GM12864 (cell line): ENCODE results near the gene WDR45.

Source experiments
- DNase-seq: peaks from one replicate; pipeline ENCODE4 v3.0.0-alpha.2; 2011; ENCODE audit warnings: low read depth
- H3K4me3 ChIP-seq: 2 replicates; pipeline ENCODE4 v1.5.1; 2011; ENCODE audit warnings: mild to moderate bottlenecking, low read depth, low read length, control low read depth
- TF ChIP-seq, protein P1 (sequence below): IDR thresholded peaks from 2 replicates; pipeline ENCODE4 v1.5.1; 2011; ENCODE audit warnings: low read depth, mild to moderate bottlenecking, moderate library complexity, low read length, control low read depth, inconsistent platforms; ENCODE audit errors: missing control alignments

Gene WDR45

DNA sequence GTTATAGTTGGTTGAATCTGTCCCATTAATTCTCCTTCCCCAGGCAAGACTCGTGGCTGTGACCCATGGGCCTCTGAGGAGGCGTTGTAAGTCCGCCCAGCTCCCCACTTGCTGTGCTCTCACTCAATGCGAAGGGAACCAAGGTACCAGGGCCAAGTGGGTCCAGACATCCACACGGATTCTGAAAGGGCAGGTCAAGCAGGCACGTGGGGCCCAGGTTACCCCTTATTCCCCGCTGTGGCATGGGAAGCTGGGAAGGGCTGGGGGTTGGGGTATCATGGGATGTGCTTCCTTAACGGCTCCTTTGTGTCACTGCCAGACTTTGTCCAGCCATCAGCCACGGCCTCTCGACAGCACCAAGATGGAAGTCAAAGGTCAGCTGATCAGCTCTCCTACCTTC lies 17.8 kb downstream of the WDR45 start:
- TF ChIP-seq, protein P1, sequence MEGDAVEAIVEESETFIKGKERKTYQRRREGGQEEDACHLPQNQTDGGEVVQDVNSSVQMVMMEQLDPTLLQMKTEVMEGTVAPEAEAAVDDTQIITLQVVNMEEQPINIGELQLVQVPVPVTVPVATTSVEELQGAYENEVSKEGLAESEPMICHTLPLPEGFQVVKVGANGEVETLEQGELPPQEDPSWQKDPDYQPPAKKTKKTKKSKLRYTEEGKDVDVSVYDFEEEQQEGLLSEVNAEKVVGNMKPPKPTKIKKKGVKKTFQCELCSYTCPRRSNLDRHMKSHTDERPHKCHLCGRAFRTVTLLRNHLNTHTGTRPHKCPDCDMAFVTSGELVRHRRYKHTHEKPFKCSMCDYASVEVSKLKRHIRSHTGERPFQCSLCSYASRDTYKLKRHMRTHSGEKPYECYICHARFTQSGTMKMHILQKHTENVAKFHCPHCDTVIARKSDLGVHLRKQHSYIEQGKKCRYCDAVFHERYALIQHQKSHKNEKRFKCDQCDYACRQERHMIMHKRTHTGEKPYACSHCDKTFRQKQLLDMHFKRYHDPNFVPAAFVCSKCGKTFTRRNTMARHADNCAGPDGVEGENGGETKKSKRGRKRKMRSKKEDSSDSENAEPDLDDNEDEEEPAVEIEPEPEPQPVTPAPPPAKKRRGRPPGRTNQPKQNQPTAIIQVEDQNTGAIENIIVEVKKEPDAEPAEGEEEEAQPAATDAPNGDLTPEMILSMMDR = no peak
- no peak for DNase-seq
- no peak overlapping the region for H3K4me3 ChIP-seq

DNA sequence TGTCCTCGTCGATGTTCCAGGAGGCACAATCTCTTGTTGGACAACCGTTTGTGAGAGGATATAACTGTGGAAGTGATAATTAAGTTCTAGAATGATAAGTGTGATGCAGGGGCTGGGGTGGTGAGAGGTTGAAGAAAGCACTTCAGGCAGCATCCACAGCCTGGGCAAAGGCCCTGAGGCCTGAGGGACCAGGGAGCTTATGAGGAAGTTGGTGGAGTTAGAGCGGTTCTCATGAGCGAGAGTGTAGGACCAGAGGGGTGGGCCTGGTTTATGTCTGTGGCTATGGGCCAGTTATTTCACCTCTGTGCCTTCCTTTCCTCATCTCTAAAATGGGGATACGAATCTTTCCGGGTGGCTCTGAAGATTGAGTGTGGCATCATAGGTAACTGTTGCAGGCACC lies 18.2 kb downstream of the WDR45 start:
- no peak for DNase-seq
- TF ChIP-seq, protein P1 = no peak
- H3K4me3 ChIP-seq = no peak overlapping the region

DNA sequence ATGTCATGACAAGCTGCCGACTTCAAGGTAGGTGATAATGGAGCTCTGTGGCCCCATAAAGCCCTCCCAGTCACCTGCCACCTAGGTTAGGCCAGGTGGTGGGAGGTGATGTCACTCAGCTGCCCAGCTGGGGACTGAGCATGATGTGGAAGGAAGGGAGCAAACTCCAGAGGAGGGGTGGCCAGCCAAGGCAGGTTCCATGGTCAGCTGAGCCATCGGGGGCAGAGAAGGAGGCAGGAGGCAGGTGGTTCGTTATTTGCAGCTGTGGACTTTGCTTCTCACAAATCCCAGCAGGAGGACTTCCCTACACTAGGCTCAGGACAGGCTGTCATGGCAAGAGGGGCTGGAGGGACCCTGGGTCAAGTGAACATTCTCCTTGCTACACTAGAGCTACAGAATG lies 18.8 kb downstream of the WDR45 start:
- DNase-seq = no peak
- no peak overlapping the region for H3K4me3 ChIP-seq
- TF ChIP-seq, protein P1 = no peak

DNA sequence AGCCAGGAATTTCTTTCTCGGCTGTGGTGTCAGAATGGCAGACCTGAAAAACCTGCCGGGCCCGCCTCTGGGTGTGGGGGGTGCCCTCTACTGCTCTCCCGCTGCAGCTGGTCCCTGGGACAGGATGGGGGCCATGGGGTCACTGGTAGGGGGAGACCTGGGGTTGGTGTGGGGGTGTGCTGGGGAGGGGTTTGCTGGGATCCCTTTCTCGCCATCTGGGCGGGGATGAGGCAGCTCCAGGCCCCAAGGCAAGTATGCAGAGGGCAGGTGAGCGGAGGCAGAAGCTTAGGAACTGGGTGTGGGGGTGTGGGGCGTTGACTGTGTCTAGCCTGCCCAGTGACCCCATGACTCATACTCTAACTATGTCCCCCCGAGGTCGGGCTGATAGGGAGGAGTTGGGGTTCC lies 20.0 kb downstream of the WDR45 start:
- no peak for DNase-seq
- H3K4me3 ChIP-seq = no peak overlapping the region
- TF ChIP-seq, protein P1 = no peak

DNA sequence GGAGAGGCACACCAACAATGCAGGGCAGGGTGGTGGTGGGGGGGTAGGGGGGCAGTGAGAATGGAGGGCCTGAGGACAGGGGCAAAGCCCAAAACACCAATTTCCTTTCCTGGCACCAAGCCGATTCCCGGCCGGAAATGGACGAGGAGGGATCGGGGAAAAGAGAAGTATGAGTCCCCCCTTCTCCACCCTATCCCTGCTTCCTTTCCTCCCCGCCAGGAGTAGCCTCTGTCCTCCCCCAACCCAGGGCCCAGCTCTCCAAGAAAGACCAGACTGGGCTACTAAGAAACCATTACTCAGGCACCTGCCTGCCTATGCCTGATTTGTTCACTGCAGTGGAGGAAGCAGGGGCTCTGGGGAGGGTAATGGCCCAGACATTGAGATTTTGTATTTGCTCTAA lies 20.5 kb downstream of the WDR45 start:
- TF ChIP-seq, protein P1 = no peak
- DNase-seq = no peak
- H3K4me3 ChIP-seq = no peak overlapping the region

DNA sequence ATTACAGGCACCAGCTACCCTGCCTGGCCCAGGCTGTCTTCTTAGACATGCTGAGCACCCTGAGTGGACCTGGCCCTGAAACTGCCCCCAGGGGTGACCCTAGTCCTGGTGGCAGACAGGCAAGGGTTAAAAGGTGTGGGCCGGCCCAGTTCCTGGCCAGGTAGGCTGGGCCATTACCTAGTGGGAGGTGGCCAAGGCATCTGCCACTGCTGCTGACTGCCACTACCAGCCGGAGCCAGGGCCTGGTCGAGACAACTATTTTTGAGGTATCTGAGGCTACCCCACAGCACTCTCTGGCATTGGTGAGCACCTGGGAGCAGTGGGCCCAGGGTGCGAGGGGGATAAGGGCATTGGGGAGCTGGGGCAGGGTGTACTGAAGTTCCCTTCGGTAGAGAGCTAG lies 20.9 kb downstream of the WDR45 start, which contains the start of gene CCDC120:
TSS of gene CCDC120 (plus strand) at position 206 of the 400 bp plus-strand sequence. CDS start 3,043 bp downstream, outside the sequence.
- TF ChIP-seq, protein P1 = no peak
- no peak within 1 kb of the TSS for H3K4me3 ChIP-seq
- no peak for DNase-seq

DNA sequence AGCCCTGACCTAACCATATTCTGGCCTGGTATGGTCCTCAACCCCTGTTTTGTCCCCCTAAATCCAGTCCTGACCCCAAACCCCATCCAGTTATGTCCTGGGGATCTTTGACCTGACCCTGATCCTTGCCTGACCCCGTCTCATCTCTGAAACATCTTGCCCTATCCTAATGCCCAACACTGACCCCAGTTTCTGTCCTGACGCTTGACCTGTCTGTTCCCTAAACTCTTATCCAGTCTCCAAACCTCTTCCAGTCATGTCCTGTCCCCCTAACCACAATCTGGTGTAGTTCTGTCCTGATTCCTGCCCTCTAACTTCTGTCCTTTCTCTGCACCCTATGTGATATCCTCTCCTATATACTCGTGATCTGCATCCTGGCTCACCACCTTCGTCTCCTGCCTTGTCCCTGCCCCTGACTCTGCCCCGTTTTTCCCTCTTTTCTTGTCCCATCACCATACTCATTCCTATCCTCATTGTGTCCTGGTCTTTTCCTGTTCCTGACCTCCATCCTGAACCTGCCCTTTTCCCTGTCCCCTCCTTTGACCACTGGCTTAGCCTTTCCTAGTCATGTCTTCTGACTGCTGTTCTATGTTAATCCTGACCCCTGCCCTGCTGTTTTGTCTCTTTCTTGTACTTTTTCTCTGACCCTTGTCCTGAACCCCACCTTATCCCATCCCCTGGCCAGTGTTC lies 25.5 kb downstream of the WDR45 start:
- TF ChIP-seq, protein P1 = no peak
- no peak for DNase-seq
- peak overlapping the region; percentile 65 for H3K4me3 ChIP-seq
